ENCODE data around the gene BRCA1. TPM values are rescaled to one million over a fixed set of nuclear protein-coding genes. Genes with fewer than 3 reads are reported as not detected.
A peak's percentile ranks its signal among the peaks of the same experiment; 100 is the strongest.
"Not testable (repeated sequence)": the region's sequence is repeated elsewhere in the genome, so short reads cannot be mapped to it uniquely, and the experiment has no call there.

Gene BRCA1
- total RNA-seq, 1 donor from 2014 or later, result 6.0 TPM

- FAIRE-seq (no peak), DNase-seq (ENCODE audit: low read depth) (no peak)
- Histone ChIP-seq H3K4me3 (ENCODE audit: insufficient read depth, low read depth, low read length) (no peak overlapping the region), H3K79me2 (ENCODE audit: insufficient read depth, low read length) (no peaks in the 10 kb centered on the region), H3K27me3 (ENCODE audit: insufficient read depth, low read length) (no peaks in the 10 kb centered on the region), H2AFZ (ENCODE audit: low read depth, low read length) (no peak overlapping the region), H3K27ac (ENCODE audit: low read depth, low read length) (no peak overlapping the region), H3K4me2 (ENCODE audit: low read length) (no peak overlapping the region), H3K9ac (ENCODE audit: low read length) (no peak overlapping the region), H3K9me3 (ENCODE audit: insufficient read depth, low read depth, low read length) (no peaks in the 10 kb centered on the region), H3K4me1 (ENCODE audit: insufficient read depth, low read length) (no peaks in the 10 kb centered on the region), H4K20me1 (ENCODE audit: insufficient read depth, low read length) (no peaks in the 10 kb centered on the region), H3K36me3 (ENCODE audit: insufficient read depth, low read length) (peaks cover 4% of the 10 kb centered on the region)
- peaks cover 7% of the 10 kb centered on the region for H3K36me3 Mint-ChIP-seq (ENCODE audit: low read depth, unreplicated experiment)
- H3K4me3 Mint-ChIP-seq (ENCODE audit: unreplicated experiment), result no peak overlapping the region
- H3K27me3 Mint-ChIP-seq (ENCODE audit: low read depth, unreplicated experiment), result no peaks in the 10 kb centered on the region
- no peaks in the 10 kb centered on the region for H3K4me1 Mint-ChIP-seq (ENCODE audit: low read depth, unreplicated experiment)
- no peak for TF ChIP-seq EZH2 (IDR thresholded peaks at IDR 0.05; ENCODE audit: insufficient read depth, low read length)
- TF ChIP-seq, protein P1, sequence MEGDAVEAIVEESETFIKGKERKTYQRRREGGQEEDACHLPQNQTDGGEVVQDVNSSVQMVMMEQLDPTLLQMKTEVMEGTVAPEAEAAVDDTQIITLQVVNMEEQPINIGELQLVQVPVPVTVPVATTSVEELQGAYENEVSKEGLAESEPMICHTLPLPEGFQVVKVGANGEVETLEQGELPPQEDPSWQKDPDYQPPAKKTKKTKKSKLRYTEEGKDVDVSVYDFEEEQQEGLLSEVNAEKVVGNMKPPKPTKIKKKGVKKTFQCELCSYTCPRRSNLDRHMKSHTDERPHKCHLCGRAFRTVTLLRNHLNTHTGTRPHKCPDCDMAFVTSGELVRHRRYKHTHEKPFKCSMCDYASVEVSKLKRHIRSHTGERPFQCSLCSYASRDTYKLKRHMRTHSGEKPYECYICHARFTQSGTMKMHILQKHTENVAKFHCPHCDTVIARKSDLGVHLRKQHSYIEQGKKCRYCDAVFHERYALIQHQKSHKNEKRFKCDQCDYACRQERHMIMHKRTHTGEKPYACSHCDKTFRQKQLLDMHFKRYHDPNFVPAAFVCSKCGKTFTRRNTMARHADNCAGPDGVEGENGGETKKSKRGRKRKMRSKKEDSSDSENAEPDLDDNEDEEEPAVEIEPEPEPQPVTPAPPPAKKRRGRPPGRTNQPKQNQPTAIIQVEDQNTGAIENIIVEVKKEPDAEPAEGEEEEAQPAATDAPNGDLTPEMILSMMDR (IDR thresholded peaks at IDR 0.05; ENCODE audit: insufficient read depth, low read depth, low read length), result no peak
- no peak overlapping the region for H3K27ac Mint-ChIP-seq (ENCODE audit: unreplicated experiment)
- H3K9me3 Mint-ChIP-seq (ENCODE audit: unreplicated experiment), result no peaks in the 10 kb centered on the region
These were observed 10.3 kb upstream of the BRCA1 start for GRCh38 chr17:43135454-43135819.

- H3K79me2 ChIP-seq (ENCODE audit: insufficient read depth, low read length), result no peaks in the 10 kb centered on the region
- Mint-ChIP-seq H3K36me3 (ENCODE audit: low read depth, unreplicated experiment) (peaks cover 7% of the 10 kb centered on the region), H3K4me3 (ENCODE audit: unreplicated experiment) (peak overlapping the region; percentile 50), H3K27ac (ENCODE audit: unreplicated experiment) (no peak overlapping the region), H3K4me1 (ENCODE audit: low read depth, unreplicated experiment) (no peaks in the 10 kb centered on the region), H3K9me3 (ENCODE audit: unreplicated experiment) (no peaks in the 10 kb centered on the region), H3K27me3 (ENCODE audit: low read depth, unreplicated experiment) (no peaks in the 10 kb centered on the region)
- no peak overlapping the region for H3K4me3 ChIP-seq (ENCODE audit: insufficient read depth, low read depth, low read length)
- H3K9ac ChIP-seq (ENCODE audit: low read length), result no peak overlapping the region
- H3K36me3 ChIP-seq (ENCODE audit: insufficient read depth, low read length), result peaks cover 4% of the 10 kb centered on the region
- H2AFZ ChIP-seq (ENCODE audit: low read depth, low read length), result no peak overlapping the region
- no peaks in the 10 kb centered on the region for H4K20me1 ChIP-seq (ENCODE audit: insufficient read depth, low read length)
- no peak overlapping the region for H3K4me2 ChIP-seq (ENCODE audit: low read length)
- DNase-seq (ENCODE audit: low read depth) (no peak), FAIRE-seq (no peak)
- H3K9me3 ChIP-seq (ENCODE audit: insufficient read depth, low read depth, low read length), result no peaks in the 10 kb centered on the region
- H3K27me3 ChIP-seq (ENCODE audit: insufficient read depth, low read length), result no peaks in the 10 kb centered on the region
- no peaks in the 10 kb centered on the region for H3K4me1 ChIP-seq (ENCODE audit: insufficient read depth, low read length)
- TF ChIP-seq, protein P1 (IDR thresholded peaks at IDR 0.05; ENCODE audit: insufficient read depth, low read depth, low read length), result no peak
- no peak for TF ChIP-seq EZH2 (IDR thresholded peaks at IDR 0.05; ENCODE audit: insufficient read depth, low read length)
- no peak overlapping the region for H3K27ac ChIP-seq (ENCODE audit: low read depth, low read length)
These were observed 9.8 kb upstream of the BRCA1 start for GRCh38 chr17:43134774-43135453.

GRCh38 chr17:43133439-43133838 lies 8.3 kb upstream of the BRCA1 start:
- H3K27ac ChIP-seq (ENCODE audit: low read depth, low read length); H3K4me3 ChIP-seq (ENCODE audit: insufficient read depth, low read depth, low read length); H3K9me3 ChIP-seq (ENCODE audit: insufficient read depth, low read depth, low read length); H3K9me3 Mint-ChIP-seq (ENCODE audit: unreplicated experiment); H3K9ac ChIP-seq (ENCODE audit: low read length); H3K4me1 Mint-ChIP-seq (ENCODE audit: low read depth, unreplicated experiment); H3K27me3 Mint-ChIP-seq (ENCODE audit: low read depth, unreplicated experiment); FAIRE-seq; H4K20me1 ChIP-seq (ENCODE audit: insufficient read depth, low read length); DNase-seq (ENCODE audit: low read depth); H2AFZ ChIP-seq (ENCODE audit: low read depth, low read length); H3K27ac Mint-ChIP-seq (ENCODE audit: unreplicated experiment); H3K4me1 ChIP-seq (ENCODE audit: insufficient read depth, low read length); H3K27me3 ChIP-seq (ENCODE audit: insufficient read depth, low read length); H3K4me3 Mint-ChIP-seq (ENCODE audit: unreplicated experiment); H3K36me3 ChIP-seq (ENCODE audit: insufficient read depth, low read length); H3K79me2 ChIP-seq (ENCODE audit: insufficient read depth, low read length); H3K4me2 ChIP-seq (ENCODE audit: low read length): not testable (repeated sequence)
- H3K36me3 Mint-ChIP-seq (ENCODE audit: low read depth, unreplicated experiment), result peaks cover 12% of the 10 kb centered on the region

Data from astrocyte (in vitro differentiated cells and primary cell).